D721Med (cell line): ENCODE measurements around the gene GLCCI1.

Experiments used
- DNase-seq: peaks from one replicate; pipeline ENCODE4 v3.0.0; 2011; ENCODE audit warnings: low spot score; ENCODE audit not compliant: insufficient read length
- FAIRE-seq: peaks from 2 replicates; lab custom pipeline; 2011; peaks lifted over from hg19 to GRCh38; lab: Jason Lieb, UNC
- TF ChIP-seq, protein P1 (sequence below): IDR thresholded peaks from 2 replicates; pipeline ENCODE4 v1.5.1; 2012; ENCODE audit warnings: mild to moderate bottlenecking, control low read depth; ENCODE audit not compliant: insufficient read depth; ENCODE audit errors: missing control alignments

The GLCCI1 gene

DNA sequence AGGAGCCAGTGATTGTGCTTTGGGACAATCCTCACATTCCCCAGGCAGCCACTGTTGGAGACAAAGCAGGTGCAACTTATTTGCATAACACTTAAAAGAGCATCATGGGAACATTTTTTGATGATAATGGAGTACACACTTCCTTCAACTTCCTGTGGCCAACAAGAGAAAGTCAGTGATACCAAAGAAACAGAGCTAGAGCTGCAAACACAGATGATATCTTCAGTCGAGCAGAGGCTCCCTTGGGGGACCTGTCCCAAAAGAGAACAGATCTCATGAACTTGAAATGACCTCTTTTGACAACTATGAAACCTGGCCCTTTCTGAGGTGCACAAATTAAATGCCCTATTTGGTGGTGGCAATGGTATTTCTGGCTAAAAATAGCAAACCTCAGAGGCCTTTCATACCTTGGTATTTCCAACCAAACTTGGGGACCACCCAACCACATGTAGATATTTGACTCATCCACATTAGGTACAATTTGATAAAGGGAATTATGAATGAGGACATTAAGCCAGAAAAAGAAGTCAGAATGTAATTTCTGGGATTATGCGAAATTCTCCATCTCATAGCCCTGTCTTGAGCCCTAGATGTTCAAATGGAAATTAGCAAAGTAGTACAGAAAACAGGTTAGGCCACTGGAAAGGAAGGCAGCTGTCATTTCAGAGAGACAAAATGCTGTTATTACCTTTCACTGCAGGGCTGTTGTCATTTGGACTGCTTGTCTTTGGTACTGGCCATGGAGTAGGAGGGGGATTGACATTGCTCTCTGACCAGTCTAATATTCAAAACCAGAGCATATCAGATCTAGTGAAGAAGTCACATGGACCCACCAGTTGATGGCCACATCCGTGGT is 147.2 kb downstream of the GLCCI1 start:
- FAIRE-seq (no peak), DNase-seq (no peak)
- TF ChIP-seq, protein P1, sequence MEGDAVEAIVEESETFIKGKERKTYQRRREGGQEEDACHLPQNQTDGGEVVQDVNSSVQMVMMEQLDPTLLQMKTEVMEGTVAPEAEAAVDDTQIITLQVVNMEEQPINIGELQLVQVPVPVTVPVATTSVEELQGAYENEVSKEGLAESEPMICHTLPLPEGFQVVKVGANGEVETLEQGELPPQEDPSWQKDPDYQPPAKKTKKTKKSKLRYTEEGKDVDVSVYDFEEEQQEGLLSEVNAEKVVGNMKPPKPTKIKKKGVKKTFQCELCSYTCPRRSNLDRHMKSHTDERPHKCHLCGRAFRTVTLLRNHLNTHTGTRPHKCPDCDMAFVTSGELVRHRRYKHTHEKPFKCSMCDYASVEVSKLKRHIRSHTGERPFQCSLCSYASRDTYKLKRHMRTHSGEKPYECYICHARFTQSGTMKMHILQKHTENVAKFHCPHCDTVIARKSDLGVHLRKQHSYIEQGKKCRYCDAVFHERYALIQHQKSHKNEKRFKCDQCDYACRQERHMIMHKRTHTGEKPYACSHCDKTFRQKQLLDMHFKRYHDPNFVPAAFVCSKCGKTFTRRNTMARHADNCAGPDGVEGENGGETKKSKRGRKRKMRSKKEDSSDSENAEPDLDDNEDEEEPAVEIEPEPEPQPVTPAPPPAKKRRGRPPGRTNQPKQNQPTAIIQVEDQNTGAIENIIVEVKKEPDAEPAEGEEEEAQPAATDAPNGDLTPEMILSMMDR, result no peak

DNA sequence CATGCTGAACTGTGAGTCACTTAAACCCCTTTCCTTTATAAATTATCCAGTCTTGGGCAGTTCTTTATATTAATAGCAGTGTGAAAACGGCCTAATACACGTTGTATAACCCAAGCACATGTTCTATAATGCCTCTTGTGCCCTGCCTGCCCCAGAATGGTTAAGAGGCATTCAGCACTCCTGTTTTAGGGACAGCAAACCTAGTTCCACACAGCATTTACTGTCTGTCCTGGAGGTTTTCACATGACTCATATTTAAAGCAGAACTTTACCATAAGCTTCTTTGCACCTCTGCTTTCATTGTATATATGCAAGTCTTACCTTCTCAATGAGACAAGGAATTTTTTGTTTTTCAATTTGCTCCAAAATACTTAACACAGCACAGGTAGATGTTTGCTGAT is 148.6 kb downstream of the GLCCI1 start:
- FAIRE-seq (no peak), DNase-seq (no peak)
- TF ChIP-seq, protein P1, result no peak

- FAIRE-seq (no peak), DNase-seq (no peak)
- TF ChIP-seq, protein P1, result no peak
Observed at GRCh38 chr7:8119262-8119661, 150.7 kb downstream of the GLCCI1 start.

DNA sequence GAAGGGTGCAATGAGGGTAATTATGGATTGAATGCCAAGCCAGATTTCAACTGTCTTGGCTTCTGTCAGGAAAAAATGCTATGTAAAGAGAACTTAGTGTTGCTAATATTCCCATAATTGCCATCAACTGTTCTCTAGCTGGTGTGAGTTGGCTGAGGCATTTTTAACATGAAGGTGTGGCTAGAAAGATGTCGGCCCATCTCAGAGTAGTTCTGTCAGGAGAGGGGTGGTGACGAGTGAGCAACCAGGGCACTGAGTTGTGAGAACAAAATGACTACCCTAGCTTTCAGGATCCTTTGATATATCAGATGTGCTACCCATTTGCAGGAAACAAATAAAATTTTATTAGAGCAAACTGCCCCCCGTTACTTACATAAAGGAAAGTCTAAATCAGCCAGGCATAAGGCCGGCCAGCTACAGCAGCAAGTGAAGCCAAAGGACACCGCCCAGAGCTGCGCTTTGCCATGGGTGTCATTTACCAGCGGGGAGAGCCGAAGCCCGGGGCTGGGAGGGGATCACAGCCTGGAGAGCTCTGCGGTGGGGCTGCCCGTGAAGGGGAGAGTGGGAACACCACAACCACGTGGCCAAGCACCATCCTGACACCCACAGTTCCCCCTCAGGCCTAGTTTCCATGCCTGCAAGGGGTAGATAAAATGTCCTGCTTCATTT is 151.9 kb downstream of the GLCCI1 start:
- no peak for FAIRE-seq
- TF ChIP-seq, protein P1, result no peak
- no peak for DNase-seq

DNA sequence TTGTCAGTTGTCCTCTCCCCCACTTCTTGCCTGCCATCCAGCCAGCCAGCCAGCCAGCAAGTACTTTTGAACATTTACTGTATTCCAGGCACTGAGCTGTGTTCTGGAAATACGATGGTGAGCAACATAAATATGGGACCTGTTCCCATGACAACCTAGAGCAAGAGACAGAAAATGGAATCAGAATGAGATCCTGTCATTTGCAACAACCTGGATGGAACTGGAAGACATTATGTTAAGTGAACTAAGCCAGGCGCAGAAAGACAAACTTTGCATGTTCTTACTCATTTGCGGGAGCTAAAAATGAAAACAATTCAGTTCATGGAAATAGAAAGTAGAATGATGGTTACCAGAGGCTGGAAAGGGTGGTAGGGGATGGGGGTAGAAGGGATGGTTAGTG is 152.6 kb downstream of the GLCCI1 start:
- DNase-seq (no peak), FAIRE-seq (no peak)
- TF ChIP-seq, protein P1, result no peak

DNA sequence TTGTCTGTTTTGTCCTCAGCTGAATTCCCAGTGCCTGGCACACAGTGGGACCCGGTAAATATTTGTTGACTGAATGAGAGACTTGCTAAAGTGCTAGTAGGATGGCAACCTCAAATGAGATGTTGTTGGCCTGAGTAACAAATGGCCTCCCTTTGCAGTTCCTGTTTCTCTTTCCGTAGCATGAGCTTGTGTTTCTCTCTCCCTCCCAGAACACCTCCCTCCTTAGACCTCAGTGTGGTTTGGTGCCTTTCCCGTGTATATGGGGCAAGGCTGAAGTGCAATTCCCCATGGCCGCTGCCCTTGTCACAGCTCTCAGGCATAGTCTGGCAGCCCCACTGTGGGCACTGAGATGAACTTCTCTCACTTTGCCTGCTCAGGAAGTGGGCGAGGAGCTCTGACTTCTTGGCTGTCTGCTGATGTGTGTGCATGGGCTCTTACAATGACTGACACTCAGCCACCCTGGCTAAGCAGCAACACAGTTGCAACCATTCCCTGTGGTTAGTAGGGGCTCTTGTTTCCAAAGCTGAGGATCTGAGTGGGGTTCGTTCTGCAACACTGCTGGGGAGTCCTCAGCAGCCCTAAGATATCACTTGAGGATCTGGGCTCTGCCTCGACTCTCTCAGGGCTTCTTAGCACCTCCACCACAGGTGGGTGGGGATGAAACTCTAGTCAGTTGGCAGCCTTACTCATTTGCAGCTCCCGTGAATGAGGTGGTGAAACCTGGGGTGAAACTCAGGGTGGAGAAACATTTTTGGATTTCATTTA is 157.3 kb downstream of the GLCCI1 start:
- FAIRE-seq (no peak), DNase-seq (no peak)

More for the DNA sequence above, 157.3 kb downstream of the GLCCI1 start:
- TF ChIP-seq, protein P1, result no peak
